ENCODE results near the gene KIF23.

- TF ChIP-seq CTCF (IDR thresholded peaks at IDR 0.05) = no peak
- no peak for TF ChIP-seq POLR2A (IDR thresholded peaks at IDR 0.05)
These were observed 68.6 kb downstream of the KIF23 start for GRCh38 chr15:69482686-69483256.

Measured in uterus (tissue), 2 donors.